ENCODE results near the gene SLC4A5. TPM values are rescaled to one million over a fixed set of nuclear protein-coding genes. Genes with fewer than 3 reads are reported as not detected.
A peak's percentile ranks its signal among the peaks of the same experiment; 100 is the strongest.

SLC4A5 gene
- total RNA-seq, 4 donors from 2014 or later = 0.62 to 2.3 (median 1.2) TPM

- DNase-seq = peak; percentile 2
- H3K4me3 ChIP-seq = no peak overlapping the region
- H3K4me1 ChIP-seq = no peaks in the 10 kb centered on the region
- intact Hi-C loops (cut with DNase I) = no loop called here
- WGBS, 2 donors = 29 to 33% methylated on average over 3 of the region's 3 CpGs
- H3K27me3 ChIP-seq = no peaks in the 10 kb centered on the region
- H3K9me3 ChIP-seq = no peaks in the 10 kb centered on the region
- no peak overlapping the region for H3K27ac ChIP-seq
- TF ChIP-seq CTCF (IDR thresholded peaks at IDR 0.05) (peak; percentile 61 to 90 (median 82)), POLR2A (IDR thresholded peaks at IDR 0.05) (no peak)
- peaks cover 0 to 25% (median 0%) of the 10 kb centered on the region in 3 donors for H3K36me3 ChIP-seq
Measured at GRCh38 chr2:74334931-74335333, 8.3 kb downstream of the SLC4A5 start.

- no peak for TF ChIP-seq CTCF (IDR thresholded peaks at IDR 0.05)
- TF ChIP-seq POLR2A (IDR thresholded peaks at IDR 0.05) = no peak
- Histone ChIP-seq H3K27me3 (no peaks in the 10 kb centered on the region), H3K4me3 (no peak overlapping the region), H3K36me3 (peaks cover 0 to 33% (median 0%) of the 10 kb centered on the region in 3 donors), H3K9me3 (no peaks in the 10 kb centered on the region), H3K27ac (no peak overlapping the region), H3K4me1 (no peaks in the 10 kb centered on the region)
- DNase-seq = no peak
- intact Hi-C loops (cut with DNase I) = no loop called here
- 86 to 93% methylated on average over 5 of the region's 6 CpGs for WGBS, 2 donors
Measured at GRCh38 chr2:74333896-74334586, 9.2 kb downstream of the SLC4A5 start.

- H3K27me3 ChIP-seq = no peaks in the 10 kb centered on the region
- intact Hi-C loops (cut with DNase I) = no loop called here
- DNase-seq = no peak
- H3K9me3 ChIP-seq = no peaks in the 10 kb centered on the region
- H3K27ac ChIP-seq = no peak overlapping the region
- 66 to 80% methylated on average over 3 of the region's 3 CpGs for WGBS, 2 donors
- peaks cover 0 to 34% (median 0%) of the 10 kb centered on the region in 3 donors for H3K36me3 ChIP-seq
- H3K4me1 ChIP-seq = no peaks in the 10 kb centered on the region
- H3K4me3 ChIP-seq = no peak overlapping the region
- peak in 3 of 6 experiments; percentile 16 to 34 (median 19) for TF ChIP-seq CTCF (IDR thresholded peaks at IDR 0.05)
- TF ChIP-seq POLR2A (IDR thresholded peaks at IDR 0.05) = no peak
Measured at GRCh38 chr2:74333175-74333574, 10.0 kb downstream of the SLC4A5 start.

GRCh38 chr2:74332550-74333174 is 10.6 kb downstream of the SLC4A5 start:
- no peaks in the 10 kb centered on the region for H3K27me3 ChIP-seq
- H3K9me3 ChIP-seq = no peaks in the 10 kb centered on the region
- TF ChIP-seq CTCF (IDR thresholded peaks at IDR 0.05) (no peak), POLR2A (IDR thresholded peaks at IDR 0.05) (no peak)
- no peaks in the 10 kb centered on the region for H3K4me1 ChIP-seq
- no peak overlapping the region for H3K4me3 ChIP-seq
- intact Hi-C loops (cut with DNase I) = no loop called here
- DNase-seq = no peak
- peaks cover 0 to 34% (median 0%) of the 10 kb centered on the region in 3 donors for H3K36me3 ChIP-seq
- 82 to 96% methylated on average over 3 of the region's 3 CpGs for WGBS, 2 donors
- no peak overlapping the region for H3K27ac ChIP-seq

GRCh38 chr2:74328573-74328972 is 14.6 kb downstream of the SLC4A5 start:
- Histone ChIP-seq H3K27me3 (no peaks in the 10 kb centered on the region), H3K4me3 (no peak overlapping the region), H3K27ac (no peak overlapping the region), H3K36me3 (peaks cover 0 to 34% (median 0%) of the 10 kb centered on the region in 3 donors), H3K9me3 (no peaks in the 10 kb centered on the region), H3K4me1 (no peaks in the 10 kb centered on the region)
- TF ChIP-seq CTCF (IDR thresholded peaks at IDR 0.05) = no peak
- TF ChIP-seq POLR2A (IDR thresholded peaks at IDR 0.05) = no peak
- intact Hi-C loops (cut with DNase I) = no loop called here
- DNase-seq = no peak
- 82 to 84% methylated on average over 2 of the region's 2 CpGs for WGBS, 2 donors

All from esophagus squamous epithelium (tissue), 5 donors.